SK-N-SH treated with all-trans-retinoic acid at 6 μM for 48 hours (cell line): ENCODE data around the gene NTN1.
"Not testable (repeated sequence)": the region's sequence is repeated elsewhere in the genome, so short reads cannot be mapped to it uniquely, and the experiment has no call there.

Experiments
- BACH2 ChIP-seq: fragments of 250-450 bp; sonication (Bioruptor Pico); IDR thresholded peaks from 2 replicates; pipeline ENCODE4 v1.9.0; 2021; ENCODE audit warnings: mild to moderate bottlenecking, borderline replicate concordance
- ESRRG ChIP-seq: fragments of 250-450 bp; sonication (Bioruptor Pico); IDR thresholded peaks from 2 replicates; pipeline ENCODE4 v1.6.1; 2021; ENCODE audit warnings: mild to moderate bottlenecking
- PATZ1 ChIP-seq: fragments of 250-450 bp; sonication (Bioruptor Pico); IDR thresholded peaks from 2 replicates; pipeline ENCODE4 v1.8.0; 2020; ENCODE audit warnings: mild to moderate bottlenecking, moderate library complexity, borderline replicate concordance
- ZFP3 ChIP-seq: fragments of 250-450 bp; sonication (Bioruptor Pico); IDR thresholded peaks from 2 replicates; pipeline ENCODE4 v1.5.0; 2020; ENCODE audit warnings: mild to moderate bottlenecking, moderate library complexity

GRCh38 chr17:9103193-9103592 is 81.9 kb downstream of the NTN1 start:
- TF ChIP-seq ZFP3, BACH2, PATZ1, ESRRG (CRISPR knock-in tag): not testable (repeated sequence)
